K562 (cell line): ENCODE data around the gene IL1RAPL2. TPM values are rescaled to one million over a fixed set of nuclear protein-coding genes. Genes with fewer than 3 reads are reported as not detected.

Experiments
- ATAC-seq: fragments of 200-7000 bp; cut with Tn5 transposase; 3 replicates; pipeline ENCODE4 v1.9.1; 2020; ENCODE audit warnings: moderate library complexity
- BruUV-seq: library from RNA; stranded (reverse); fragments of 400-500 nt; replicated peaks from 2 replicates; lab custom pipeline; 2021; lab: Mats Ljungman, UMichigan
- CTCF ChIA-PET: fragments of 300-600 bp; formaldehyde crosslinking; extraction: SDS; loops from one replicate; lab custom pipeline; 2021; ENCODE audit warnings: low intra/inter-chr PET ratio; lab: Yijun Ruan, JAX
- POLR2A ChIA-PET: fragments of 300-600, 350-650 bp; sonication (Branson Sonifier 250); formaldehyde crosslinking; extraction: SDS; loops from one replicate; lab custom pipeline; 2021; ENCODE audit warnings: antibody characterized with exemption, inconsistent platforms; lab: Yijun Ruan, JAX
- DNase-seq, 4 experiments: peaks; one replicate each; pipeline versions ENCODE4 v3.0.0 to v3.0.0-alpha.2; 2011 to 2018; ENCODE audit warnings: low spot score in 3 of 4, mixed read lengths in 3 of 4; ENCODE audit errors: extremely low read depth in 1 of 4
- FAIRE-seq: peaks from 2 replicates; lab custom pipeline; 2011; peaks lifted over from hg19 to GRCh38; lab: Jason Lieb, UNC
- H2AFZ ChIP-seq: 2 replicates; pipeline ENCODE4 v1.6.0; 2011; ENCODE audit warnings: low read depth, low read length, control low read depth, inconsistent platforms
- H3K27ac ChIP-seq: fragments of 200-600 bp; 3 replicates; pipeline ENCODE4 v1.8.0; 2011; ENCODE audit warnings: low read depth, mild to moderate bottlenecking, control low read depth, inconsistent platforms, low read length, moderate library complexity, mixed read lengths; ENCODE audit errors: extremely low read depth
- H3K27me3 ChIP-seq, 2 experiments: fragments of 300-600 bp in 1 of 2; 2 replicates in 1 of 2; 3 replicates in 1 of 2; pipeline versions ENCODE4 v1.6.0 to v1.8.0; 2011; ENCODE audit warnings: inconsistent platforms in 2 of 2, low read length in 2 of 2, mild to moderate bottlenecking in 1 of 2, mixed read lengths in 1 of 2, moderate library complexity in 1 of 2; ENCODE audit not compliant: control insufficient read depth in 2 of 2, insufficient read depth in 2 of 2
- H3K36me3 ChIP-seq: fragments of 300-600 bp; 3 replicates; pipeline ENCODE4 v1.8.0; 2011; ENCODE audit warnings: mild to moderate bottlenecking, low read length, inconsistent platforms; ENCODE audit not compliant: control insufficient read depth, insufficient read depth
- H3K4me1 ChIP-seq, 2 experiments: fragments of 200-600 bp in 1 of 2; replicated peaks in 1 of 2; 2 replicates in 1 of 2; 3 replicates in 1 of 2; pipeline versions ENCODE4 v1.5.1 to v1.8.0; 2011; ENCODE audit warnings: inconsistent platforms in 2 of 2, low read length in 2 of 2, mild to moderate bottlenecking in 1 of 2, mixed read lengths in 1 of 2, moderate library complexity in 1 of 2; ENCODE audit not compliant: control insufficient read depth in 2 of 2, insufficient read depth in 2 of 2
- H3K4me2 ChIP-seq: 2 replicates; pipeline ENCODE4 v1.6.1; 2011; ENCODE audit warnings: low read length, control low read depth, inconsistent platforms, mixed read lengths; ENCODE audit not compliant: insufficient read depth
- H3K4me3 ChIP-seq: fragments of 200-600 bp; sonication (generic), shearing (Covaris generic); 2 replicates; pipeline ENCODE4 v1.5.1; 2016; ENCODE audit warnings: control low read depth, inconsistent platforms
- H3K79me2 ChIP-seq: fragments of 200-600 bp; 3 replicates; pipeline ENCODE4 v1.8.0; 2011; ENCODE audit warnings: low read length, inconsistent platforms; ENCODE audit not compliant: control insufficient read depth, insufficient read depth
- H3K9ac ChIP-seq, 2 experiments: 2 replicates each; pipeline versions ENCODE4 v1.6.0 to v1.6.1; 2011; ENCODE audit warnings: low read depth in 2 of 2, low read length in 2 of 2, control low read depth in 1 of 2, inconsistent platforms in 1 of 2, mild to moderate bottlenecking in 1 of 2, mixed read lengths in 1 of 2; ENCODE audit not compliant: insufficient read depth in 1 of 2
- H3K9me1 ChIP-seq: one replicate; pipeline ENCODE4 v1.6.0; 2011; ENCODE audit warnings: inconsistent platforms, mild to moderate bottlenecking, low read length, moderate library complexity; ENCODE audit not compliant: control insufficient read depth, insufficient read depth
- H3K9me3 ChIP-seq: replicated peaks from 2 replicates; pipeline ENCODE4 v1.5.1; 2011; ENCODE audit warnings: low read depth, low read length, inconsistent platforms; ENCODE audit not compliant: control insufficient read depth, insufficient read depth
- H4K20me1 ChIP-seq: replicated peaks from 2 replicates; pipeline ENCODE4 v1.6.1; 2011; ENCODE audit warnings: low read length, inconsistent platforms, mixed read lengths; ENCODE audit not compliant: control insufficient read depth, insufficient read depth
- C11orf30 ChIP-seq: fragments of 450-650 bp; IDR thresholded peaks from 2 replicates; pipeline ENCODE4 v1.6.1; 2016; ENCODE audit warnings: low read depth, mild to moderate bottlenecking
- CBFB ChIP-seq: sonication (generic); formaldehyde crosslinking; IDR thresholded peaks from 2 replicates; pipeline ENCODE4 v1.4.0; 2020; ENCODE audit warnings: mild to moderate bottlenecking, missing genetic modification reagents
- CREB3 ChIP-seq: fragments of 450-650 bp; conservative IDR thresholded peaks from 2 replicates; pipeline ENCODE4 v1.6.1; 2016; ENCODE audit warnings: missing genetic modification characterization, low read depth, mild to moderate bottlenecking, missing compliant biosample characterization, moderate library complexity
- ERF ChIP-seq: fragments of 450-650 bp; formaldehyde crosslinking; IDR thresholded peaks from 2 replicates; pipeline ENCODE4 v1.4.0; 2020; ENCODE audit warnings: mild to moderate bottlenecking, mixed read lengths
- PHB2 ChIP-seq: fragments of 450-650 bp; IDR thresholded peaks from 2 replicates; pipeline ENCODE4 v1.6.1; 2017; ENCODE audit warnings: low read depth
- SP1 ChIP-seq: sonication (generic); formaldehyde crosslinking; IDR thresholded peaks from 2 replicates; pipeline ENCODE4 v1.8.1; 2022; ENCODE audit warnings: mild to moderate bottlenecking, missing genetic modification reagents
- ZNF436 ChIP-seq: fragments of 250-450, 450-650 bp; sonication (Bioruptor Pico); formaldehyde crosslinking; IDR thresholded peaks from 2 replicates; pipeline ENCODE4 v1.7.0; 2020; ENCODE audit warnings: mild to moderate bottlenecking
- WGBS: fragments of 100-300 bp; shearing (Covaris generic); methylation state at CpG from one replicate; pipeline ENCODE4 v1.1.6; 2016; ENCODE audit warnings: low coverage, mixed read lengths; ENCODE audit not compliant: insufficient coverage; ENCODE audit errors: missing lambda C conversion rate; 5-methylcytosine and 5-hydroxymethylcytosine counted together
- in situ Hi-C: fragments of 300-500 bp; cut with MboI; formaldehyde crosslinking; loops from 4 replicates; pipeline ENCODE4 v1.15.0; 2018; ENCODE audit warnings: inconsistent platforms, mixed read lengths
- intact Hi-C: fragments of 100-400 bp; cut with micrococcal nuclease; formaldehyde crosslinking; loops from 2 replicates; pipeline ENCODE4 v1.14.2; 2022
- polyA plus RNA-seq, 8 experiments: library from polyadenylated mRNA; depleted of rRNA in 4 of 8; stranded (reverse) in 5 of 8; unstranded in 3 of 8; fragments of >200 nt; fragmentation: Nextera tagmentation in 2 of 8; fragmentation: Illumina TruSeq in 1 of 8; extraction: Ambion mirVana in 2 of 8; extraction: Trizol in 1 of 8; gene quantifications; 2 replicates each; pipeline versions ENCODE4 v1.2.1 to v1.2.3, GENCODE V29; 2011 to 2014; ENCODE audit warnings: inconsistent platforms in 1 of 8, missing spikeins in 1 of 8
- total RNA-seq, 7 experiments: library from RNA; depleted of rRNA in 6 of 7; stranded (reverse); fragments of >200 nt in 6 of 7; fragmentation: Illumina TruSeq in 2 of 7; extraction: Trizol in 2 of 7; gene quantifications; 2 replicates each; pipeline versions ENCODE4 v1.2.1 to v1.2.3, GENCODE V29; 2011 to 2021; ENCODE audit warnings: low replicate concordance in 1 of 7

Gene IL1RAPL2
- total and polyA plus RNA-seq, 9 of the 15 experiments (the other 6 are each of a cell fraction or from before 2014, with no cell fraction given): not detected

GRCh38 chrX:105653891-105654290, 1087.9 kb downstream of the IL1RAPL2 start:
- Histone ChIP-seq H3K4me2 (no peak overlapping the region), H3K4me3 (no peak overlapping the region), H4K20me1 (no peaks in the 10 kb centered on the region), H3K36me3 (no peaks in the 10 kb centered on the region), H3K9ac (no peak overlapping the region), H3K4me1 (no peaks in the 10 kb centered on the region), H3K27me3 (no peaks in the 10 kb centered on the region), H3K9me3 (no peaks in the 10 kb centered on the region), H3K9me1 (no peaks in the 10 kb centered on the region), H3K27ac (no peak overlapping the region), H3K79me2 (no peaks in the 10 kb centered on the region)
- ChIA-PET CTCF (no interaction called here), POLR2A (no interaction called here)
- WGBS: 0% methylated on average over 2 of the region's 2 CpGs
- DNase-seq: no peak
- in situ Hi-C loops: no loop called here
- FAIRE-seq: no peak
- BruUV-seq: no TSS peak
- TF ChIP-seq ERF (CRISPR knock-in tag) (no peak), PHB2 (no peak), SP1 (CRISPR knock-in tag) (no peak), ZNF436 (CRISPR knock-in tag) (no peak), CREB3 (tag) (no peak)
- TF ChIP-seq, all 486 proteins: peak for 0
- intact Hi-C loops: no loop called here
- no peak overlapping the region for H2AFZ ChIP-seq
- no peak for ATAC-seq

GRCh38 chrX:105658136-105658535, 1092.1 kb downstream of the IL1RAPL2 start:
- no peaks in the 10 kb centered on the region for H3K79me2 ChIP-seq
- intact Hi-C loops: no loop called here
- no peak overlapping the region for H2AFZ ChIP-seq
- TF ChIP-seq C11orf30: no peak
- TF ChIP-seq CBFB (CRISPR knock-in tag): no peak
- TF ChIP-seq, all 486 proteins: peak for 0
- no peak for ATAC-seq
- H3K9me1 ChIP-seq: no peaks in the 10 kb centered on the region
- H3K9ac ChIP-seq: no peak overlapping the region
- H3K4me2 ChIP-seq: no peak overlapping the region
- H3K27me3 ChIP-seq: no peaks in the 10 kb centered on the region
- 0% methylated on average over 1 of the region's 2 CpGs for WGBS
- H3K4me1 ChIP-seq: no peaks in the 10 kb centered on the region
- H3K27ac ChIP-seq: no peak overlapping the region
- no peaks in the 10 kb centered on the region for H3K36me3 ChIP-seq
- FAIRE-seq: no peak
- no peak for DNase-seq
- BruUV-seq: no TSS peak
- no peaks in the 10 kb centered on the region for H4K20me1 ChIP-seq
- H3K4me3 ChIP-seq: no peak overlapping the region
- no peaks in the 10 kb centered on the region for H3K9me3 ChIP-seq
- in situ Hi-C loops: no loop called here
- ChIA-PET POLR2A (interaction anchor here (0.7 kb wide), 1 partner anchor 147 kb away, joined by 5 read pairs; no protein-coding TSS in a partner anchor), CTCF (no interaction called here)
